ENCODE measurements around the gene PAQR9.

PAQR9 gene

GRCh38 chr3:142930463-142930862 lies 33.0 kb downstream of the PAQR9 start:
- no peak overlapping the region for H3K4me3 ChIP-seq (ENCODE audit: low read depth, low read length)
- in situ Hi-C loops (cut with HindIII; ENCODE audit: low sequenced_read_pairs), result no loop called here
- no peak for DNase-seq (ENCODE audit: low read depth, low spot score)
- TF ChIP-seq CTCF (IDR thresholded peaks at IDR 0.05; ENCODE audit: low read depth, low read length), result no peak

GRCh38 chr3:142929890-142930289 lies 33.6 kb downstream of the PAQR9 start:
- in situ Hi-C loops (cut with HindIII; ENCODE audit: low sequenced_read_pairs), result no loop called here
- no peak for TF ChIP-seq CTCF (IDR thresholded peaks at IDR 0.05; ENCODE audit: low read depth, low read length)
- DNase-seq (ENCODE audit: low read depth, low spot score), result no peak
- H3K4me3 ChIP-seq (ENCODE audit: low read depth, low read length), result no peak overlapping the region

- no peak for DNase-seq (ENCODE audit: low read depth, low spot score)
These were observed 34.4 kb downstream of the PAQR9 start for GRCh38 chr3:142929109-142929508.

GRCh38 chr3:142926368-142926944 lies 37.0 kb downstream of the PAQR9 start:
- in situ Hi-C loops (cut with HindIII; ENCODE audit: low sequenced_read_pairs), result no loop called here
- H3K4me3 ChIP-seq (ENCODE audit: low read depth, low read length), result no peak overlapping the region
- DNase-seq (ENCODE audit: low read depth, low spot score), result no peak
- TF ChIP-seq CTCF (IDR thresholded peaks at IDR 0.05; ENCODE audit: low read depth, low read length), result no peak

More at GRCh38 chr3:142929109-142929508, 34.4 kb downstream of the PAQR9 start:
- in situ Hi-C loops (cut with HindIII; ENCODE audit: low sequenced_read_pairs), result no loop called here
- H3K4me3 ChIP-seq (ENCODE audit: low read depth, low read length), result no peak overlapping the region
- peak; percentile 32 for TF ChIP-seq CTCF (IDR thresholded peaks at IDR 0.05; ENCODE audit: low read depth, low read length)

- in situ Hi-C loops (cut with HindIII; ENCODE audit: low sequenced_read_pairs), result no loop called here
- H3K4me3 ChIP-seq (ENCODE audit: low read depth, low read length), result no peak overlapping the region
- no peak for DNase-seq (ENCODE audit: low read depth, low spot score)
- no peak for TF ChIP-seq CTCF (IDR thresholded peaks at IDR 0.05; ENCODE audit: low read depth, low read length)
These were observed 38.3 kb downstream of the PAQR9 start for GRCh38 chr3:142925140-142925539.

- in situ Hi-C loops (cut with HindIII; ENCODE audit: low sequenced_read_pairs), result no loop called here
- TF ChIP-seq CTCF (IDR thresholded peaks at IDR 0.05; ENCODE audit: low read depth, low read length), result no peak
These were observed 39.8 kb downstream of the PAQR9 start for GRCh38 chr3:142923694-142924093.

GRCh38 chr3:142916605-142917004 lies 46.9 kb downstream of the PAQR9 start:
- no peak for DNase-seq (ENCODE audit: low read depth, low spot score)
- no peak for TF ChIP-seq CTCF (IDR thresholded peaks at IDR 0.05; ENCODE audit: low read depth, low read length)
- in situ Hi-C loops (cut with HindIII; ENCODE audit: low sequenced_read_pairs), result no loop called here
- no peak overlapping the region for H3K4me3 ChIP-seq (ENCODE audit: low read depth, low read length)

More at GRCh38 chr3:142923694-142924093, 39.8 kb downstream of the PAQR9 start:
- no peak for DNase-seq (ENCODE audit: low read depth, low spot score)
- no peak overlapping the region for H3K4me3 ChIP-seq (ENCODE audit: low read depth, low read length)

All from astrocyte of the spinal cord (primary cell).